VCaP (cell line): ENCODE data around the gene NRG2.

ENCODE experiments used
- H3K27ac ChIP-seq: fragments of 450-650 bp; 2 replicates; pipeline ENCODE4 v1.5.1; 2017
- CTCF ChIP-seq: fragments of 450-650 bp; conservative IDR thresholded peaks from 2 replicates; pipeline ENCODE4 v1.5.1; 2017; ENCODE audit warnings: mild to moderate bottlenecking, moderate library complexity

The NRG2 gene

GRCh38 chr5:139910901-139911300 is 132.2 kb downstream of the NRG2 start:
- H3K27ac ChIP-seq, result no peak overlapping the region
- no peak for TF ChIP-seq CTCF

DNA sequence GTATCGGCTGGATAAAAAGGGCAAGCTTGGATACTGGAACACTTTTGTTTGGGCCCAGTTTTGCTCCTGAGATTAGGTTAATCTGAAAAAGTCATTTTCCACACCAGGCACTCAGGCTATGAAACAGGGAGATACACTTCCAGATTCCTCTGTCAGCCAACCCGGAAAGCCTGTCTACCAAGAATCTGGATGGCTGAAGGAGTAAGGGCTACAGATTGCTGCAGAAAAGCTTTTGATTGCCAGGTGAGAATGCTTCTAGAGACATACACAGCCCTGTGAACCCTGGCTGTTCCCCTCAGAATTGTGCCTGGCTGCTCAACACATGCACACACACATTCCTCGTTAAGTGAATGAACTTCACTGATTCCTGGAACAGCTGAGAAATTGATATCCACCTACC is 133.1 kb downstream of the NRG2 start:
- no peak overlapping the region for H3K27ac ChIP-seq
- TF ChIP-seq CTCF, result no peak

GRCh38 chr5:139908749-139909148 is 134.3 kb downstream of the NRG2 start:
- H3K27ac ChIP-seq, result no peak overlapping the region

GRCh38 chr5:139906661-139907060 is 136.4 kb downstream of the NRG2 start:
- H3K27ac ChIP-seq, result no peak overlapping the region
- no peak for TF ChIP-seq CTCF

More at GRCh38 chr5:139908749-139909148, 134.3 kb downstream of the NRG2 start:
- no peak for TF ChIP-seq CTCF

- no peak overlapping the region for H3K27ac ChIP-seq
- no peak for TF ChIP-seq CTCF
These were observed 138.1 kb downstream of the NRG2 start for GRCh38 chr5:139904816-139905661.

GRCh38 chr5:139904566-139904815 is 138.6 kb downstream of the NRG2 start:
- TF ChIP-seq CTCF, result no peak
- H3K27ac ChIP-seq, result no peak overlapping the region

DNA sequence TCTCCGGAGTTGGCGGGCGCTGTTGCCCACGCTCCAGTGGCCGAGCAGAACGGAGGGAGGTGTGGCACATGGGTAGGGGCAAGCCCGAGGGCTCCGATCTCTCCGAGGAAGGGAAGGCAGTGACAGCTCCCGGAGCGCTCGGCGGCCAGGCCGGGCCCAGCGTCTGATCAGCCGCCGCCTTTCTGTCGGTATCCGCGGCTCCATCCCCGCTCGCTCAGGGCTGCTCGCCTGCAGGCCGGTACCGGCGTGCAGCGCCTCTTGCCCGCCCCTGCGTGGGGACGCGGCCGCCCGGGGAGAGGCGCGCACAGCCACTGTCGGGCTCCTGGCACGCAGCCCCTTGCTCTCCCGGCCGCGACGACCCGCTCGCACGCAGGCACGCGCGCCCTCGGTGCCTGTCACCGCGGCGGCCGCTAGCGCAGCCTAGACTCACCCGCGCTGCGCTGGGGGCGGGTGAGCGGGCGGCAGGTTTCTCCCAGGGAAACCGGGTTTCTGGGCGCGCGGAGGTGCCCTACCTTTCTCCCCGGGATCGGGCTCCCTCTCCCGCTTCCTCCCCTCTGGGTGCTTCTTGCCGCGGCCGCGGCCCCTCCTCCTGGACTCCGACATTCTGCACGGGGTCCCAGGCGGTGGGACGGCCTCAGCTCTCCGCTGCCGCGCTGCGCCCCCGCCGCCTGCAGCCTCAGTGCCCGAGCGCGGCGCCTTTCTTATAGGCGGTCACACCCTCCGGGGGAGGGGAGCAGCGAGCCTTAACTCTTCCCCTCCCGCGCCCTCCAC is 139.1 kb downstream of the NRG2 start:
- H3K27ac ChIP-seq, result no peak overlapping the region
- TF ChIP-seq CTCF, result no peak
